HepG2 (cell line): Measurements from ENCODE around the gene BANP. TPM values are rescaled to one million over a fixed set of nuclear protein-coding genes. Genes with fewer than 3 reads are reported as not detected.

Experiments used
- ATAC-seq: fragments of 200-7000 bp; cut with Tn5 transposase; 3 replicates; pipeline ENCODE4 v1.9.1; 2020; ENCODE audit warnings: mild to moderate bottlenecking, moderate library complexity
- BruUV-seq: library from RNA; stranded (reverse); fragments of 400-500 nt; replicated peaks from 2 replicates; lab custom pipeline; 2021; lab: Mats Ljungman, UMichigan
- CTCF ChIA-PET: fragments of 300-600 bp; formaldehyde crosslinking; extraction: SDS; loops from one replicate; lab custom pipeline; 2021; ENCODE audit warnings: low total read pairs, inconsistent platforms, low intra/inter-chr PET ratio; lab: Yijun Ruan, JAX
- POLR2A ChIA-PET: fragments of 350-600 bp; sonication (Branson Sonifier 250); formaldehyde crosslinking; loops from one replicate; lab custom pipeline; 2020; ENCODE audit warnings: antibody characterized with exemption, inconsistent platforms; lab: Yijun Ruan, JAX
- DNase-seq: peaks from one replicate; pipeline ENCODE4 v3.0.0-alpha.2; 2015; ENCODE audit warnings: low spot score
- FAIRE-seq: peaks from 3 replicates; lab custom pipeline; 2011; peaks lifted over from hg19 to GRCh38; lab: Jason Lieb, UNC
- H2AFZ ChIP-seq: one replicate; pipeline ENCODE4 v1.6.1; 2011; ENCODE audit warnings: low read length, inconsistent platforms
- H3K27ac ChIP-seq: fragments of 300-600 bp; 3 replicates; pipeline ENCODE4 v1.8.0; 2011; ENCODE audit warnings: mixed run types, mild to moderate bottlenecking, mixed read lengths, low read length, inconsistent platforms; ENCODE audit not compliant: insufficient read depth; ENCODE audit errors: extremely low read length
- H3K27me3 ChIP-seq, 2 experiments: fragments of 200-600 bp in 1 of 2; 2 replicates in 1 of 2; 3 replicates in 1 of 2; pipeline versions ENCODE4 v1.6.0 to v1.8.0; 2011; ENCODE audit warnings: low read length in 2 of 2, mild to moderate bottlenecking in 2 of 2, moderate library complexity in 2 of 2, inconsistent platforms in 1 of 2; ENCODE audit not compliant: insufficient read depth in 2 of 2, control insufficient read depth in 1 of 2
- H3K36me3 ChIP-seq, 2 experiments: fragments of 200-600 bp in 1 of 2; replicated peaks in 1 of 2; 2 replicates in 1 of 2; 3 replicates in 1 of 2; pipeline versions ENCODE4 v1.5.1 to v1.8.0; 2011; ENCODE audit warnings: low read length in 2 of 2, inconsistent platforms in 1 of 2; ENCODE audit not compliant: insufficient read depth in 2 of 2, control insufficient read depth in 1 of 2
- H3K4me1 ChIP-seq: 2 replicates; pipeline ENCODE4 v1.5.1; 2012; ENCODE audit warnings: low read length, inconsistent platforms; ENCODE audit not compliant: insufficient read depth
- H3K4me2 ChIP-seq: 2 replicates; pipeline ENCODE4 v1.6.0; 2011; ENCODE audit warnings: low read depth, low read length, inconsistent platforms
- H3K4me3 ChIP-seq, 3 experiments: fragments of 200-600 bp in 1 of 3; sonication (generic), shearing (Covaris generic) in 1 of 3; replicated peaks in 1 of 3; 2 replicates each; pipeline ENCODE4 v1.5.1; 2011 to 2016; ENCODE audit warnings: low read length in 3 of 3, inconsistent platforms in 2 of 3, low read depth in 2 of 3, mild to moderate bottlenecking in 2 of 3, control low read depth in 1 of 3, mixed read lengths in 1 of 3; ENCODE audit not compliant: insufficient read depth in 1 of 3
- H3K79me2 ChIP-seq: one replicate; pipeline ENCODE4 v1.6.1; 2011; ENCODE audit warnings: low read length, inconsistent platforms; ENCODE audit not compliant: insufficient read depth
- H3K9ac ChIP-seq: 2 replicates; pipeline ENCODE4 v1.6.0; 2011; ENCODE audit warnings: mild to moderate bottlenecking, low read depth, low read length, inconsistent platforms; ENCODE audit not compliant: insufficient read depth
- H3K9me3 ChIP-seq: 2 replicates; pipeline ENCODE4 v1.5.1; 2012; ENCODE audit warnings: mild to moderate bottlenecking, low read length
- H4K20me1 ChIP-seq: 2 replicates; pipeline ENCODE4 v1.6.0; 2011; ENCODE audit warnings: inconsistent platforms, mild to moderate bottlenecking, low read length, moderate library complexity; ENCODE audit not compliant: insufficient read depth
- AGO2 ChIP-seq: fragments of 200-400 bp; formaldehyde crosslinking; optimal IDR thresholded peaks from 2 replicates; pipeline ENCODE3; 2017; ENCODE audit warnings: mild to moderate bottlenecking, low read depth, low read length, moderate library complexity
- IRF2 ChIP-seq: IDR thresholded peaks from 2 replicates; pipeline ENCODE4 v1.6.1; 2018; ENCODE audit warnings: missing genetic modification reagents, missing compliant biosample characterization
- MAFF ChIP-seq: IDR thresholded peaks from 2 replicates; pipeline ENCODE4 v1.6.1; 2011; ENCODE audit warnings: low read depth, low read length, improper control_type of control experiment
- MEF2D ChIP-seq: sonication (generic); formaldehyde crosslinking; IDR thresholded peaks from 2 replicates; pipeline ENCODE4 v1.5.1; 2020; ENCODE audit warnings: mild to moderate bottlenecking, missing genetic modification reagents
- ZNF142 ChIP-seq: sonication (generic); formaldehyde crosslinking; IDR thresholded peaks from 2 replicates; pipeline ENCODE4 v1.4.0; 2020; ENCODE audit warnings: missing genetic modification reagents
- ZNF530 ChIP-seq: sonication (generic); formaldehyde crosslinking; IDR thresholded peaks from 2 replicates; pipeline ENCODE4 v1.5.0; 2020; ENCODE audit warnings: low read depth, mild to moderate bottlenecking, missing genetic modification reagents
- ZNF639 ChIP-seq: conservative IDR thresholded peaks from 2 replicates; pipeline ENCODE4 v1.6.1; 2018; ENCODE audit warnings: missing genetic modification reagents
- ZSCAN29 ChIP-seq: sonication (generic); formaldehyde crosslinking; conservative IDR thresholded peaks from 2 replicates; pipeline ENCODE4 v1.4.0; 2020; ENCODE audit warnings: mild to moderate bottlenecking, missing genetic modification reagents
- WGBS: methylation state at CpG from one replicate; pipeline ENCODE4 v1.1.6; 2017; ENCODE audit warnings: low lambda C conversion rate; 5-methylcytosine and 5-hydroxymethylcytosine counted together
- in situ Hi-C: cut with HindIII; loops from 2 replicates; pipeline ENCODE4 v1.10.0; 2017; ENCODE audit warnings: low pct_unique_long_range_greater_than_20kb; ENCODE audit not compliant: extremely low pct_ligation_motif_present
- intact Hi-C: fragments of 100-400 bp; cut with micrococcal nuclease; formaldehyde crosslinking; loops from one replicate; pipeline ENCODE4 v1.10.0; 2022; ENCODE audit not compliant: unreplicated experiment
- polyA plus RNA-seq, 8 experiments: library from polyadenylated mRNA; depleted of rRNA in 3 of 8; stranded (reverse) in 7 of 8; unstranded in 1 of 8; fragments of >200 nt; fragmentation: Illumina TruSeq in 4 of 8; extraction: Trizol in 4 of 8; gene quantifications; 2 replicates each; pipeline versions ENCODE4 v1.2.1 to v1.2.3, GENCODE V29; 2011 to 2016; ENCODE audit warnings: low read depth in 4 of 8, missing spikeins in 1 of 8, mixed read lengths in 1 of 8; ENCODE audit not compliant: insufficient read depth in 1 of 8
- total RNA-seq, 5 experiments: library from RNA; depleted of rRNA; stranded (reverse); fragments of >200 nt; fragmentation: Illumina TruSeq; extraction: Trizol; gene quantifications; 2 replicates each; pipeline ENCODE4 v1.2.3, GENCODE V29; 2016; ENCODE audit warnings: low read depth in 1 of 5

BANP gene
- total and polyA plus RNA-seq, 2 of the 13 experiments (the other 11 are each of a cell fraction or from before 2014, with no cell fraction given), result 20.2 to 23.8 TPM

- DNase-seq (no peak), ATAC-seq (no peak), FAIRE-seq (no peak)
- H3K9me3 ChIP-seq, result no peaks in the 10 kb centered on the region
- H3K36me3 ChIP-seq, result peaks cover 14 to 31% of the 10 kb centered on the region in 2 experiments; a peak in 4 of 5 replicates
- no peaks in the 10 kb centered on the region for H3K4me1 ChIP-seq
- H3K9ac ChIP-seq, result no peak overlapping the region
- TF ChIP-seq AGO2 (peak; percentile 14), ZNF530 (CRISPR knock-in tag) (no peak)
- no peaks in the 10 kb centered on the region for H4K20me1 ChIP-seq
- no peak overlapping the region for H3K4me3 ChIP-seq
- H3K27me3 ChIP-seq, result no peaks in the 10 kb centered on the region
- H2AFZ ChIP-seq, result no peak overlapping the region
- BruUV-seq, result no TSS peak
- no peaks in the 10 kb centered on the region for H3K79me2 ChIP-seq
- 99% methylated on average over 39 of the region's 40 CpGs for WGBS
- ChIA-PET POLR2A (no interaction called here), CTCF (no interaction called here)
- H3K4me2 ChIP-seq, result no peak overlapping the region
- in situ Hi-C loops (no loop called here), intact Hi-C loops (no loop called here)
- no peak overlapping the region for H3K27ac ChIP-seq
Observed at GRCh38 chr16:88067530-88068411, 116.5 kb downstream of the BANP start.

GRCh38 chr16:88068476-88069396, 117.5 kb downstream of the BANP start:
- POLR2A ChIA-PET, result no interaction called here
- 99% methylated on average over 13 of the region's 27 CpGs for WGBS
- no peak overlapping the region for H3K9ac ChIP-seq
- no peak overlapping the region for H3K27ac ChIP-seq
- intact Hi-C loops, result no loop called here
- no peak for DNase-seq
- no peaks in the 10 kb centered on the region for H3K79me2 ChIP-seq
- no peaks in the 10 kb centered on the region for H3K27me3 ChIP-seq
- peaks cover 16 to 35% of the 10 kb centered on the region in 2 experiments; a peak in 4 of 5 replicates for H3K36me3 ChIP-seq
- H2AFZ ChIP-seq, result no peak overlapping the region
- no peak overlapping the region for H3K4me2 ChIP-seq
- no peaks in the 10 kb centered on the region for H3K4me1 ChIP-seq
- no peak for FAIRE-seq
- H3K4me3 ChIP-seq, result no peak overlapping the region
- BruUV-seq, result no TSS peak
- H3K9me3 ChIP-seq, result no peaks in the 10 kb centered on the region
- no peaks in the 10 kb centered on the region for H4K20me1 ChIP-seq
- ATAC-seq, result no peak
- in situ Hi-C loops, result no loop called here
- CTCF ChIA-PET, result no interaction called here
- no peak for TF ChIP-seq ZNF639 (CRISPR knock-in tag)
- peak; percentile 48; the same call in 1 of the 2 replicates for TF ChIP-seq MAFF
- TF ChIP-seq MEF2D, result no peak
- no peak for TF ChIP-seq ZNF142 (CRISPR knock-in tag)
- TF ChIP-seq ZSCAN29 (CRISPR knock-in tag), result no peak
- TF ChIP-seq IRF2 (CRISPR knock-in tag), result no peak
